CD4-positive, alpha-beta T cell treated with Interferon gamma for 1 hour (primary cell): ENCODE data around the gene OTULINL.

ENCODE experiments used
- DNase-seq: peaks from one replicate; pipeline ENCODE4 v3.0.0-alpha.2; 2020

OTULINL gene

GRCh38 chr5:14577079-14577725 is 4.4 kb upstream of the OTULINL start:
- DNase-seq, result no peak

DNA sequence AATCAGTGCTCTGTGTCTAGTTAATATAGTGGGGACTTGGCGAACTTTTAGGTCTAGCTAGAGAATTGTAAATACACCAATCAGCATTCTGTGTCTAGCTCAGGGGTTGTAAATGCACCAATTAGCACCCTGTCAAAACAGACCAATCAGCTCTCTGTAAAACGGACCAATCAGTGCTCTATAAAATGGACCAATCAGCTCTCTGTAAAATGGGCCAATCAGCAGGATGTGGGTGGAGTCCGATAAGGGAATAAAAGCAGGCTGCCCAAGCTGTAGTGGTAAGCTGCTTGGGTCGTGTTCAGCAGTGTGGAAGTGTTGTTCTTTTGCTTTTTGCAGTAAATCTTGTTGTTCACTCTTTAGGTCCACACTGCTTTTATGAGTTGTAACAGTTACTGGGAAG is 3.6 kb upstream of the OTULINL start:
- DNase-seq, result no peak

DNA sequence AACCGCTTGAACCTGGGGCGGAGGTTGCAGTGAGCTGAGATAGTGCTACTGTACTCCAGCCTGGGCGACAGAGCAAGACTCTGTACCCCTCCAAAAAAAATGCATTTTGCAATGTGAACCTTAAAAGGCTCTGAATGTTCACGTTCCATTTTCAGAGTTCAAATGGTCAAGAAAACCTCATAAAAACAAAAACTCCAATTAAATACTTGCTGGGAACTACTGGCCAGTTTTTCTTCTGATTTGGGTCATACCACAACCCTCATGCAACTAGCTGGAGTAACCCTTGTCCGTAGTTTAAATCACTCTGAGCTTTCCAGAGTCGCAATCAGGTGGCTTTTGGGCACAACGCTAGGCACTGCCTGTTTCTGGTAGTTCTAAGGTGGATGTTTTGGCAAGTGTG is 2.3 kb upstream of the OTULINL start:
- DNase-seq, result no peak

DNA sequence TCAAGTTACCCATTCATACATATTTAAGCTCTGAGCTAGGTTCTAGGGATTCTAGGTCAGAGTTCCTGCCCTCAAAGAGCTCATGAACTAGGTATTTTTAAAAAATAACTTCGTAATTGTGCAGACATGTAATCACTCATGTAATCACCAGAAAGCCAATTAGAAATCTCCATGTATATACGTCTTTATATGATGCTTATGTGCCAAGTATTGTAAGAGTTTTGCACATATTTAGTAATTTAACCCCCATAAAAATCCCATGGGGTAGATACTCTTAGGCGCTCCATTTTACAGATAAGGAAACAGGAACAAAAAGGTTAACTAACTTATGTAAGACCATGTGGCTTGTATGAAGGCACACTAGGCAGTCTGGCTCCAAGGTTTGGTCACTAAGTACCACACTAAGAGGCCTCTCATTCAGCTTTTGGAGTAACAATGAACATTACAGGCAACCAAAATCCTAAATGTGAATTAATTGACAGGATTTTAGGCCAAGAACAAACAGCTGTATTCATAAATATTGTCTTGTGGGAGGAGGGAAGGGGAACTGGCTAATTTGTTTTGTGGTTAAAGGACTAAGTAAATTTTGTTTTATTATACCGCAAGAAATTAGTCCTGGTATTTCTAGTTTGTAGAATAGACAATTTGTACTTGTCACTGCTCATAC is 1.7 kb upstream of the OTULINL start:
- DNase-seq, result no peak

DNA sequence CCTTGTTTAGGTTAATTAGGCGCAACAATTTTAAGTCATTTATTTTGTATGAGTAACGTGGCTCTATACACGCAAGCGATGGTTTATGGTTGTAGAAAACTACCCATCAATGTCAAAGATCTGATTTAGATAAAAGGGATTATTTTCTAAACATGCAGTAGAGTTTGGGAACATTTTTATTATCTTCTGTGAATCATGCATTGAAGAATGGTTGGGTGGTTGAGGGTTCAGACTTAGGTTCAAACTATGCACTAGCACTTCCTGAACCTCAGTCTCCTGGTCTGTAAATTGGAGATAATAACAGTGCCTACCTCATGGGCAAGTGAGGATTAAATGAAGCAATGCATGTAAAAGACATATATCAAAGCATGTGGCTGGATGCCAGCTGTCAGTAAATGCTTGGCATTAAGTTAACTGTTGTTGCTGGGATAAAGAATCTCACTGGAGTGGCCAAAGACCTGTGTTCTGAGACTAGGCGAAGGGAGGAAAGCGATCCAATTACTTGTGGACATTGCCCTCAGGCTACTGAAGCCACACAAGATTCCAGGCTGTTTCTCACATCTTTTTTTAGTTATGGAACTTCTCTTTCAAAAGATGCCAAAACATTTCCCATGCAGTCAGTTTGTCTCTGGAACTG is 1.1 kb upstream of the OTULINL start:
- no peak for DNase-seq

GRCh38 chr5:14581891-14582796 is 552 bp downstream of the OTULINL start:
- DNase-seq, result peak; percentile 85

GRCh38 chr5:14582797-14583137 is 1.2 kb downstream of the OTULINL start:
- DNase-seq, result no peak

- DNase-seq, result no peak
These were observed 3.3 kb downstream of the OTULINL start for GRCh38 chr5:14584848-14585247.

DNA sequence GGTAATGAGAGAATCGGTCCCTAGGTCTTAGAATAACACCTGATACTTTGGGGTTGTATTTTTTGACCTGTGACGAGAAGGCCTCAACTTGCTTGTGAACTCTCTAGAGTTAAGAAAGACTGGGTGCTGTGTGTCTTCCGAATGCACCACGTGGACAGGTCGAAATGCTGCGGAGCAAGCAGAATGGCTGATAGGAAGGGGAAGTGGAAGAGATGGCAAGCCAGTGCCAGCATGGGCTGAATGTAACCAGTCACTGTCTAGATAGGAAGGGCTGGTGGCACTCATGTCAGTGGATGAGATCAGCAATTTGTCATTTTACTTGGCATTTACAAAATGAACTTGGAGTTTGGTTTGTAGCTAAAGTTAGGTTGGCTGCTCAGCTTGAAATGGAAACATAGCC is 5.6 kb downstream of the OTULINL start:
- peak; percentile 52 for DNase-seq

- DNase-seq, result no peak
These were observed 6.6 kb downstream of the OTULINL start for GRCh38 chr5:14588145-14588544.

- no peak for DNase-seq
These were observed 7.4 kb downstream of the OTULINL start for GRCh38 chr5:14588758-14589543.

DNA sequence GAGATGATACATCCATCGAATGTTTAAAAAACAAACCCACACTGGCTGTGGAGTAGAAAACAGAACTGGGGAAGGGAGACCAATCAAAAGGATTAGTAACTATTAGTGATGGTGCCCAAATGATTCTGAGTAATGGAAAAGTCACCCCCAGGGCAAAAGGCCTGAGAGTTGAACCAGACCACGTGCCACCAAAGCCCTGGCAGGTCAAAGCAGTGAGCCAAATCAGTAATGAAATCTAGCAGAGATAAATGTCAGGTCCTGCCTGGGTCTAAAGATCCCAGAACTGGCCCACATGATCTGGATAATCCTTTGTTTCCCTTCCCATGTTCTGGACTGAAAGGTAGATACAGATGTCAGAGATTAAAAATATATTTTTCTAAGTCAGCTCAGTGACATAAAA is 9.4 kb downstream of the OTULINL start:
- DNase-seq, result no peak

- DNase-seq, result no peak
These were observed 10.0 kb downstream of the OTULINL start for GRCh38 chr5:14591548-14591947.

DNA sequence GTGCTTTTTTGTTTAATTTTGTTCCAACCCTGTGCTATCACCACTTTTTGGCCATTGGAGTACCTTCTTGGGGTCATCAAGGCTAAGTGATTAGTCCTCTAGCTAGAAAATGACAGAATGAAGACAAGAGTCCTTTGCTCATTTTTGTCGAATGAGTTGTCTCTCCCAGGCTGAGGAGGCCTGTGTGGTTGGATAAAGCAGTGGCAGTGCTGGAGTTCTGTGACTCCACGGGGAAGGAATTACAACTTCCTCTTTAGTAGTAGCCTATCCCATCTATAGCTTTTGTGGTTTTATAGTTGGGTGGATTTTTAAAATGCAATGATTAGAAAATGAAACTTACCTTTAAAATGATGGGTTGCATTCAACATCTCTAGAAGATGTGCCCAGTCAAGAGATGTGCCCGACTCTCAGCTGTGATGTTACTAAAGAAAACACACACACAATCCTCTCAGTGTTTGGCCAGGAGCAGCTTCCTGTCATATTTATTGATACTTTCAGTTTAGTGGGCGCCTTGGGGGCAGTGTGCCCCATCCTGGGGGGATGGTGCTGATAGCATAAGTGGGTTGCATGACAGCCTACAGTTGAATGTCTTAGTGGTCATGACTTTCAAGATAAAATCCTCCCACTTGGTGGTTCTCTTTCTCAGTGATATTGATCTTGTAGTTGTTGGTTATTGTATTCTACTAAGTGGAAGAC is 11.9 kb downstream of the OTULINL start:
- no peak for DNase-seq

- DNase-seq, result no peak
These were observed 12.9 kb downstream of the OTULINL start for GRCh38 chr5:14594378-14595074.

DNA sequence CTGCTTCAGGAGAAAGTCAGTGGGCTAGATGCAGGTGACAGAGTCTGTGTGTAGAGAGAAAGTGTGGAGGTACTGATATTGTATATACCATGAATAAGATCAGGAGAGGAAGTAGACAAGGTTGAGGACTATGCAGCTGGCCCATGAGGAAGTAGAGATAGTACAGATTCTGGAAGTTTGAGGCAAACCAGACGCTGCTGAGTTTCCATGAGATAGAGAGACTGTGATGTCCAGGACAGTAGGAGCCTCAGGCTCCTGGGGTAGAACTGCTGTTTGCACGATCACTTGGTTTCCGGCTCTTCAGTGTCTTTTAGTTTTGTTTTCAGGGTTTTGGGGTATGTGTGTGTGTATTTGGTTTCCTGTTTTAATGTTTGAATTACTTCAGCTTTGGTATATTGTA is 13.6 kb downstream of the OTULINL start:
- DNase-seq, result peak; percentile 18

GRCh38 chr5:14595891-14596290 is 14.3 kb downstream of the OTULINL start:
- no peak for DNase-seq

DNA sequence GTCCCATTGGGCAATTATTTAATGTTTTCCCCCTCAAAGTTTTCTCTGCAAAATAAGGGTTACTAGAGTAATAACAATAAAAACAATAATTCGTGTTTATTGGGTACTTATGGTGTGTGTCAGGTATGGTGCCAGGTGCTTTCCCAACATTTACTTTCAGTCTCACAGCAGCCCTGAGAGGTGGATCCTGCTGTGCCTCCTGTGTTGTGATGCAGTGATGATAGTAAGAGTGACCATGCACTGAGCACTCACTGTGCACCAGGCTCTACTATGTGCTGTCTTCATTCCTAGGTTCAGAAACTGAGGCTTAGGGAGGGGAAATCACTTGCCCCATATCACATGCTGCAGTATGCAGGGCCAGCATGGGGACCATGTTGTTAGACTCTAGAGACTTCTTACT is 15.5 kb downstream of the OTULINL start:
- no peak for DNase-seq

GRCh38 chr5:14598225-14598624 is 16.6 kb downstream of the OTULINL start:
- DNase-seq, result no peak

- DNase-seq, result no peak
These were observed 18.0 kb downstream of the OTULINL start for GRCh38 chr5:14599476-14600127.

DNA sequence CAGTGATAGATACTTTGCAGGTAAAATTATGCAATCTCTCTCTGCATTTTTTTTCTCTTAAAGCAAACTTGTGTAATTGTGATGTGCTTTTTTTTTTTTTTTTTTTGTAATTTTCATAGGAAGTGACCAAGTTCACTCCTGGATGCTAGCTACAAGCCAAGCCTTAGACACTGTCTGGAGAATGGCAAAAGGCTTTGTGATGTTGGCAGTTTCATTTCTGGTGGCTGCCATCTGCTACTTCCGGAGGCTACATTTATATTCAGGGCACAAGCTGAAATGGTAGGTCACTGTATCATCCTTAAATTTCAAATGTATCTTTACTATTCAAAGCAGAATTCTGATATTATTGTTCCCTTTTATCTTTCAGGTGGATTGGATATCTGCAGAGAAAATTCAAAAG is 19.3 kb downstream of the OTULINL start:
- no peak for DNase-seq
